GM21423 (cell line): ENCODE data around the gene RECQL5.
"Not testable (repeated sequence)": the region's sequence is repeated elsewhere in the genome, so short reads cannot be mapped to it uniquely, and the experiment has no call there.

Source experiments
- ATAC-seq: cut with Tn5 transposase; IDR thresholded peaks from one replicate; pipeline ENCODE4 v1.9.1; 2021; ENCODE audit warnings: mild to moderate bottlenecking, moderate library complexity; ENCODE audit not compliant: unreplicated experiment

RECQL5 gene

GRCh38 chr17:75649687-75650086 is 17.3 kb downstream of the RECQL5 start:
- no peak for ATAC-seq

- ATAC-seq: no peak
These were observed 19.0 kb downstream of the RECQL5 start for GRCh38 chr17:75647921-75648320.

- ATAC-seq: no peak
These were observed 19.9 kb downstream of the RECQL5 start for GRCh38 chr17:75647061-75647460.

- ATAC-seq: no peak
These were observed 20.3 kb downstream of the RECQL5 start for GRCh38 chr17:75646638-75646992.

GRCh38 chr17:75645889-75646637 is 20.9 kb downstream of the RECQL5 start:
- peak; percentile 89 for ATAC-seq

- no peak for ATAC-seq
These were observed 21.5 kb downstream of the RECQL5 start for GRCh38 chr17:75645501-75645888.

GRCh38 chr17:75643643-75644017 is 23.3 kb downstream of the RECQL5 start:
- ATAC-seq: no peak

- ATAC-seq: no peak
These were observed 23.9 kb downstream of the RECQL5 start for GRCh38 chr17:75642784-75643642.

- ATAC-seq: no peak
These were observed 24.7 kb downstream of the RECQL5 start for GRCh38 chr17:75642182-75642783.

GRCh38 chr17:75641343-75641742 is 25.6 kb downstream of the RECQL5 start:
- ATAC-seq: no peak

GRCh38 chr17:75640556-75641119 is 26.3 kb downstream of the RECQL5 start:
- ATAC-seq: no peak

- ATAC-seq: no peak
These were observed 27.0 kb downstream of the RECQL5 start for GRCh38 chr17:75639771-75640555.

GRCh38 chr17:75639327-75639726 is 27.6 kb downstream of the RECQL5 start:
- no peak for ATAC-seq

- no peak for ATAC-seq
These were observed 28.1 kb downstream of the RECQL5 start for GRCh38 chr17:75638893-75639292.

- not testable (repeated sequence) for ATAC-seq
These were observed 28.9 kb downstream of the RECQL5 start for GRCh38 chr17:75638039-75638438.

GRCh38 chr17:75637551-75637950 is 29.4 kb downstream of the RECQL5 start:
- no peak for ATAC-seq

- ATAC-seq: no peak
These were observed 29.8 kb downstream of the RECQL5 start for GRCh38 chr17:75637143-75637538.

GRCh38 chr17:75636381-75637142 is 30.4 kb downstream of the RECQL5 start:
- no peak for ATAC-seq

- ATAC-seq: no peak
These were observed 31.2 kb downstream of the RECQL5 start for GRCh38 chr17:75635610-75636202.
